ENCODE data around the gene TIMM10. TPM values are rescaled to one million over a fixed set of nuclear protein-coding genes. Genes with fewer than 3 reads are reported as not detected.
"Not testable (repeated sequence)": the region's sequence is repeated elsewhere in the genome, so short reads cannot be mapped to it uniquely, and the experiment has no call there.

TIMM10 gene
- total and polyA plus RNA-seq, 4 donors, result 27.0 to 52.1 (median 43.7) TPM

DNA sequence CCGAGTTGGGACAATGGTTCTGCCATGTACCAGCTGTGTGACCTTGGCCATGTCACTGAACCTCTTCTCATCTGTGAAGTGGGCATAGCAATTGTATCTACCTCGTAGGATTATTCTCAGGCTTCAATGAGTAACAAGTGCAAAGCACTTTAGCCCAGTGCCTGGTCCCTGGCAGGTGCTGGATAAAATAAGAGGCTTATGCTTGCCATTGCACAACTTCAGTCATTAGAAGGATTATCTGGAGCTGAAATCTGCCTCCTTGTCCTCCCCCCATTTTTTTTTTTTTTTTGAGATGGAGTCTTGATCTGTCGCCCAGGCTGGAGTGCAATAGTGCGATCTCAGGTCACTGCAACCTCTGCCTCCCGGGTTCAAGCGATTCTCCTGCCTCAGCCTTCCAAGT lies 14.0 kb upstream of the TIMM10 start:
- H3K27ac ChIP-seq (ENCODE audit: low read depth, low read length), result no peak overlapping the region
- 94% methylated on average over 5 of the region's 6 CpGs for WGBS (ENCODE audit: insufficient coverage)
- DNase-seq (ENCODE audit: low read depth in 4 of 6, low spot score in 6 of 6), result no peak
- H3K4me3 ChIP-seq (ENCODE audit: low read depth, low read length), result no peak overlapping the region
- H3K9me3 ChIP-seq (ENCODE audit: control insufficient read depth, insufficient read depth, low read length), result no peaks in the 10 kb centered on the region
- no peaks in the 10 kb centered on the region for H3K27me3 ChIP-seq (ENCODE audit: control insufficient read depth, insufficient read depth, low read length)
- no peaks in the 10 kb centered on the region for H3K4me1 ChIP-seq (ENCODE audit: control insufficient read depth, insufficient read depth, low read length)
- peaks cover 35% of the 10 kb centered on the region for H3K36me3 ChIP-seq (ENCODE audit: control insufficient read depth, insufficient read depth, low read length)

DNA sequence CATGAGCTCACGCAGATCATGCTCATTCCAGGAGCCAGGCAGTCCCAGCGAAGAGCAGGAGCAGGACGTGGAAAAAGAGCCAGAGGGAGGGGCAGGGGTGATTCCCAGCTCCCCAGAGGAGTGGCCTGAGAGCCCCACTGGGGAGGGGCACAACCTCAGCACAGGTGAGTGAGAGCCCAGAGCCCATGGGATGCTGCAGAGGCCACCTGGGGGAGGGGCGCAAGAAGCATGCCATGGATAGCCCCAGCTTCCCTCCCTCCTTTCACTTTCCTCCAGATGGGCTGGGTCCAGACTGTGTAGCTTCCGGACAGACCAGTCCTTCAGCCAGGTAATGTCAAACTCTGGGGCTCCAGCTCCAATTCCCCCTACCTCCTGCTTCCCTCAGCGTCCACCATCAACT lies 13.0 kb upstream of the TIMM10 start:
- H3K4me1 ChIP-seq (ENCODE audit: control insufficient read depth, insufficient read depth, low read length), result no peaks in the 10 kb centered on the region
- no peak overlapping the region for H3K27ac ChIP-seq (ENCODE audit: low read depth, low read length)
- H3K9me3 ChIP-seq (ENCODE audit: control insufficient read depth, insufficient read depth, low read length), result no peaks in the 10 kb centered on the region
- H3K4me3 ChIP-seq (ENCODE audit: low read depth, low read length), result no peak overlapping the region
- DNase-seq (ENCODE audit: low read depth in 4 of 6, low spot score in 6 of 6), result no peak
- H3K36me3 ChIP-seq (ENCODE audit: control insufficient read depth, insufficient read depth, low read length), result peaks cover 29% of the 10 kb centered on the region
- whole genome bisulfite sequencing (ENCODE audit: insufficient coverage), result 66% methylated on average over 6 of the region's 6 CpGs
- H3K27me3 ChIP-seq (ENCODE audit: control insufficient read depth, insufficient read depth, low read length), result no peaks in the 10 kb centered on the region

DNA sequence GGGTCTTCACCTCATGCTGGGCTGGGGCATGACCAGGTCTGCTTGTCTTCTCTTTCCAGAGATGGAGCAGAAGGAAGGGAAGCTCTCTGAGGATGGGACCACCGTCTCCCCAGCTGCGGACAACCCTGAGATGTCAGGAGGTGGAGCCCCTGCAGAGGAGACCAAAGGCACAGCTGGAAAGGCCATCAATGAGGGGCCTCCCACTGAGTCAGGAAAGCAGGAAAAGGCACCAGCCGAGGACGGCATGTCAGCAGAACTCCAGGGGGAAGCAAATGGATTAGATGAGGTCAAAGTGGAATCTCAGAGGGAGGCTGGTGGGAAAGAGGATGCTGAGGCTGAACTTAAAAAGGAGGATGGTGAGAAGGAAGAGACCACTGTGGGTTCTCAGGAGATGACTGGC lies 12.0 kb upstream of the TIMM10 start:
- Histone ChIP-seq H3K9me3 (ENCODE audit: control insufficient read depth, insufficient read depth, low read length) (no peaks in the 10 kb centered on the region), H3K4me1 (ENCODE audit: control insufficient read depth, insufficient read depth, low read length) (no peaks in the 10 kb centered on the region), H3K4me3 (ENCODE audit: low read depth, low read length) (no peak overlapping the region), H3K27ac (ENCODE audit: low read depth, low read length) (no peak overlapping the region), H3K27me3 (ENCODE audit: control insufficient read depth, insufficient read depth, low read length) (no peaks in the 10 kb centered on the region), H3K36me3 (ENCODE audit: control insufficient read depth, insufficient read depth, low read length) (peaks cover 25% of the 10 kb centered on the region)
- no peak for DNase-seq (ENCODE audit: low read depth in 4 of 6, low spot score in 6 of 6)
- WGBS (ENCODE audit: insufficient coverage), result 21% methylated on average over 4 of the region's 4 CpGs

DNA sequence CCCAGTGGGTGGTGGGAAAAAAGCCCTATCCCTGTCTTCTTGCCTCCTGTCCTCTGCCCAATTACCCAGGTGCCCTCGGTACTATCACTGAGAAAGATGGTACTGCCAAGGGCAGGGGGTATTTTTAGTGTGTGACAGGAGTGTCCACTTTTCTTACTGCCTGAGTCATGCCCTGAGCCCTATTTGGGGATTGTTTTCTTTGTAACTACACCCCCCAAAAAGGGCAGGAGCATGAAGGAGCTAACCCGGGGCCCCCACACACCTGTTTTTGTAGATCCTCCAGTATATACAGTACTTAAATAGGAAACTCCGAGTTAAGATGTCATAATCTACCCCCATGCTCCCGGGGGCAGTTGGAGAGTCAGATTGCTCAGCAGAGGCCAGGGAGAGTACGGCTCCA lies 10.6 kb upstream of the TIMM10 start:
- Histone ChIP-seq H3K4me1 (ENCODE audit: control insufficient read depth, insufficient read depth, low read length) (no peaks in the 10 kb centered on the region), H3K9me3 (ENCODE audit: control insufficient read depth, insufficient read depth, low read length) (no peaks in the 10 kb centered on the region), H3K4me3 (ENCODE audit: low read depth, low read length) (no peak overlapping the region), H3K36me3 (ENCODE audit: control insufficient read depth, insufficient read depth, low read length) (peaks cover 12% of the 10 kb centered on the region), H3K27me3 (ENCODE audit: control insufficient read depth, insufficient read depth, low read length) (no peaks in the 10 kb centered on the region), H3K27ac (ENCODE audit: low read depth, low read length) (no peak overlapping the region)
- 88% methylated on average over 3 of the region's 5 CpGs for WGBS (ENCODE audit: insufficient coverage)
- DNase-seq (ENCODE audit: low read depth in 4 of 6, low spot score in 6 of 6), result no peak

DNA sequence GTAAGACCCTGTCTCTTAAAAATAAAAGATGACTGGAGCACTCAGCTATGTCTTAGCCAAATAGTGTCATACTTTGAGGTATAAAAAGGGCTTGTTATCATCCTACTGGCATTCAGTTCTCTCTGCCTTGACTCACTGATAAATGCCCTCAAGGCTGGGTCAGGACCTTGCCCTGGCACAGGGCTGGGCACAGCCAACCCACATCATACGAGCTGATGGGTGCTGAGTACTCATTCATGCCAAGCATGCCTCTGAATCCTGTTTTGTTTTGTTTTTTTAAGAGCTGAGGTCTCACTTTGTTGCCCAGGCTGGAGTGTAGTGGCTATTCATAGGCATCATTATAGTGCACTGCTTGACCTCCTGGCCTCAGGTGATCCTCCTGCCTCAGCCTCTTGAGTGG lies 8.8 kb upstream of the TIMM10 start:
- 88% methylated on average over 1 of the region's 1 CpG for WGBS (ENCODE audit: insufficient coverage)

DNA sequence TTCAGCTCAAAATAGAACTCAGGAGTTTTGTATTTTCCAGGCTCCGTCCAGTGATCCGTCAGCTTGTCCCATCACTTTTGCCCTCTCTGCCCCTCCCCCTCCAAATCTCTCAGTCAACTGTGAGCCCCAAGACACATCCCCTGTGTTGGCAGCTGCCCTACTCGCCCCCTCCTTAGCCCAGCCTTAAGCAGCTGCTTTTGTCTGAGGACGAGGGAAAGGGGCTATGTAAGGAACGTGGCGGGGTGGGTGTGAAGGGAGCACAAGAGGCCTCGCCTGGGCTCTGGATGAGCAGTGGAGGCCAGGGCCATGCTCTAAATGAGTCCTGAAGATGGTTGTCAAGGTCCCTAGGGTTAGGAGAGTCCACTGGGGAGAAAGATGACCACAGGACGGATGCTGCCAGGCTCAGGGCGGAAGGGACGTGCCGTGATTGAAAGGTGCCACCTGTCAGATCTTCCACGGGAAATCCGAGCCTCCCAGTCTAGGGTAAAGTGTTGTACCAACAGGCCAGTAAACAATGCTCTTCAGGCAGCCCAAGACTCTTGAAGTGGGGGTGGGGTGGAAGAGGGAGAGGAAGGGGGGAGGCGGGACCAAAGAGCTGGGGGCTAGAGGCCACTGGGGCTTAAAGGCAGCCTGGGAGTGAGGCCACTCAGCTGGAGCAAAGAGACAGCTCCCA lies 6.5 kb upstream of the TIMM10 start, which contains the start of gene SMTNL1:
Gene SMTNL1 (plus strand): TSS at position 649 of the 673 bp plus-strand sequence. CDS start 5,048 bp downstream, outside the sequence.
- 65% methylated on average over 13 of the region's 14 CpGs for WGBS (ENCODE audit: insufficient coverage)
- H3K27me3 ChIP-seq (ENCODE audit: control insufficient read depth, insufficient read depth, low read length), result no peaks in the 10 kb centered on the region
- no peak for DNase-seq (ENCODE audit: low read depth in 4 of 6, low spot score in 6 of 6)
- no peaks in the 10 kb centered on the region for H3K9me3 ChIP-seq (ENCODE audit: control insufficient read depth, insufficient read depth, low read length)
- no peak within 1 kb of the TSS for H3K4me3 ChIP-seq (ENCODE audit: low read depth, low read length)
- H3K36me3 ChIP-seq (ENCODE audit: control insufficient read depth, insufficient read depth, low read length), result peaks cover 3% of the 10 kb centered on the region
- H3K4me1 ChIP-seq (ENCODE audit: control insufficient read depth, insufficient read depth, low read length), result no peaks in the 10 kb centered on the region
- H3K27ac ChIP-seq (ENCODE audit: low read depth, low read length), result no peak within 1 kb of the TSS

More for the DNA sequence above, 8.8 kb upstream of the TIMM10 start:
- no peaks in the 10 kb centered on the region for H3K4me1 ChIP-seq (ENCODE audit: control insufficient read depth, insufficient read depth, low read length)
- peaks cover 6% of the 10 kb centered on the region for H3K36me3 ChIP-seq (ENCODE audit: control insufficient read depth, insufficient read depth, low read length)
- H3K27ac ChIP-seq (ENCODE audit: low read depth, low read length), result no peak overlapping the region
- DNase-seq (ENCODE audit: low read depth in 4 of 6, low spot score in 6 of 6), result no peak
- no peaks in the 10 kb centered on the region for H3K9me3 ChIP-seq (ENCODE audit: control insufficient read depth, insufficient read depth, low read length)
- no peaks in the 10 kb centered on the region for H3K27me3 ChIP-seq (ENCODE audit: control insufficient read depth, insufficient read depth, low read length)
- H3K4me3 ChIP-seq (ENCODE audit: low read depth, low read length), result no peak overlapping the region

DNA sequence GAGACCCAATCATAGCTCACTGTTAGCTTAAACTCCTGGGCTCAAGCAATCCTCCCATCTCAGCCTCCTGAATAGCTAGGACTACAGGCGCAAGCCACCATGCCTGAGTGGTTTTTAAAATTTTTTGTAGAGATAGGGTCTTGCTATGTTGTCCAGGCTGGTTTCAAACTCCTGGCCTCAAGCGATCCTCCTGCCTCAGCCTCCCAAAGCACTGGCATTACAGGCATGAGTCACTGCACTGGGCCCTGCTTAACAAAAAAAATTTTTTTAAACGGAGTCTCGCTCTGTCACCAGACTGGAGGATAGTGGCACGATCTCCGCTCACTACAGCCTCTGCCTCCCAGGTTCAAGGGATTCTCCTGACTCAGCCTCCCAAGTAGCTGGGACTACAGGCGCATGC lies 3.9 kb upstream of the TIMM10 start:
- not testable (repeated sequence) for H3K9me3 ChIP-seq (ENCODE audit: control insufficient read depth, insufficient read depth, low read length); H3K4me1 ChIP-seq (ENCODE audit: control insufficient read depth, insufficient read depth, low read length); H3K36me3 ChIP-seq (ENCODE audit: control insufficient read depth, insufficient read depth, low read length); DNase-seq (ENCODE audit: low read depth in 4 of 6, low spot score in 6 of 6); H3K4me3 ChIP-seq (ENCODE audit: low read depth, low read length); H3K27me3 ChIP-seq (ENCODE audit: control insufficient read depth, insufficient read depth, low read length); H3K27ac ChIP-seq (ENCODE audit: low read depth, low read length)
- 83% methylated on average over 4 of the region's 7 CpGs for WGBS (ENCODE audit: insufficient coverage)

DNA sequence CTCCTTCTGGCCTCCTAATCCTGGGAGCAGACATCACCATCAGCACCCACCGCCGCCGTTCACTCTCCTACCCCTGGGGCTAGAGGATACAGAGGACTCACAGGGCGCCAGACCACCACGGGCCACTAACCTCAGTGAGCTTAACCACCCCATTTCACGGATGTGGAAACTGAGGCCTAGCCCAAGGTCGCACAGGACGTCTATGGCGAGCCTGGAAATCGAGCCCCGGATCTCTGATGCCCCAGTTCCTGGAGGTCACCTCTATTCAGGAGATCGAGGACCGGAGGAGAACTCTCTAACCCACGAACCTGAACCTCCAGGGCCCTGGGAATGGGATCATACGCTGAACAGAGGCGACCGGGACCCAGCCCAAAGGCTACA lies 349 bp downstream of the TIMM10 start:
- Histone ChIP-seq H3K36me3 (ENCODE audit: control insufficient read depth, insufficient read depth, low read length) (peaks cover 5% of the 10 kb centered on the region), H3K4me1 (ENCODE audit: control insufficient read depth, insufficient read depth, low read length) (peaks cover 9% of the 10 kb centered on the region), H3K4me3 (ENCODE audit: low read depth, low read length) (peak overlapping the region; percentile 88), H3K9me3 (ENCODE audit: control insufficient read depth, insufficient read depth, low read length) (no peaks in the 10 kb centered on the region), H3K27me3 (ENCODE audit: control insufficient read depth, insufficient read depth, low read length) (no peaks in the 10 kb centered on the region), H3K27ac (ENCODE audit: low read depth, low read length) (peak overlapping the region; percentile 29)
- DNase-seq (ENCODE audit: low read depth in 4 of 6, low spot score in 6 of 6), result no peak
- under 1% methylated on average over 17 of the region's 17 CpGs for WGBS (ENCODE audit: insufficient coverage)

DNA sequence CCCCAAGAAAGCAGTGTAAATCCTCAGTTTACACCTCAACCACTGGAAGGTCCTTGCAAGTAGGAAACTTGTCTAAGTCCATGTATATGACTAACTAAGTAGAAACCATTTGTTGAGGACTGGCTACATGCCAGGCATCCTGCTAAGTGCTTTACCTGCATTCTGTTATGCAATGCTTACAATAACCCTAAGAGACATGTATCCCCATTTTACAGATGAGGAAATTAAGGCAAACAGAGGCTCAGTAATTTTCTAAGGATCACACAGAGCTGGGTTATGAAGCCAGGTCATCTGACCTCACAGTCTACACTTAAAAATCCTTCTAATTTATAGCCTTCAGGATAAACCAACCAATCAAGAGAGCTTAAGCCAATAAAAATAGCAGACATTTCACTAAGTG lies 1.5 kb downstream of the TIMM10 start:
- DNase-seq (ENCODE audit: low read depth in 4 of 6, low spot score in 6 of 6), result no peak

DNA sequence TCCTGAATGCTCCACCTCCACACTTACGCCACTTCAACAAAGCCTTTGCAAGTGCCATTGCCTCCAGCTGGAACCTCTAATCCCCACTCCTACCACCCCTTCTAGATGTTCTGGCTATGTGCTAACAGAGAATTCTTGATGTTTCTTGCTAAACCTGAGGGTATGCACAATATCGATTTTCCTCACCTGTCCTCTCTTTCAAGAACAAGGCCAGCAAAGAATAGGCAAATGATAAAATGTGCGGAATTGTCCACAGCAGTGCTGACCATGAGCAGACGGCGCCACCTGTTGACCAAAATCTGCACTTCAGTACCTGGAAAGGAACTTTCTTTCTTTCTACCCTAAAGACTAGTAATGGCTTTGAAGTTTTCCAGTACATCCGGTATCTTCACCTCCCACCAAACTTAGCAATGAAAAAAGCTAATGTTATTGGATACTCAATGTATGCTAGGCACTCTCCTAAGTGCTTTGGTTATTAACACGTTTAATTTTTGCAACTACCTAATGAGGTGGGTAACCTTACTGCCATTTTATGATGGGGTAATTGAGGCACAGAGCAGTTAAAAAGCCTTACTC lies 3.4 kb downstream of the TIMM10 start:
- no peaks in the 10 kb centered on the region for H3K9me3 ChIP-seq (ENCODE audit: control insufficient read depth, insufficient read depth, low read length)

More for the DNA sequence above, 1.5 kb downstream of the TIMM10 start:
- Histone ChIP-seq H3K36me3 (ENCODE audit: control insufficient read depth, insufficient read depth, low read length) (peaks cover 10% of the 10 kb centered on the region), H3K27ac (ENCODE audit: low read depth, low read length) (no peak overlapping the region), H3K4me1 (ENCODE audit: control insufficient read depth, insufficient read depth, low read length) (peaks cover 9% of the 10 kb centered on the region), H3K27me3 (ENCODE audit: control insufficient read depth, insufficient read depth, low read length) (no peaks in the 10 kb centered on the region), H3K4me3 (ENCODE audit: low read depth, low read length) (no peak overlapping the region), H3K9me3 (ENCODE audit: control insufficient read depth, insufficient read depth, low read length) (no peaks in the 10 kb centered on the region)

More for the DNA sequence above, 3.4 kb downstream of the TIMM10 start:
- Histone ChIP-seq H3K36me3 (ENCODE audit: control insufficient read depth, insufficient read depth, low read length) (peaks cover 12% of the 10 kb centered on the region), H3K27me3 (ENCODE audit: control insufficient read depth, insufficient read depth, low read length) (no peaks in the 10 kb centered on the region), H3K27ac (ENCODE audit: low read depth, low read length) (no peak overlapping the region), H3K4me1 (ENCODE audit: control insufficient read depth, insufficient read depth, low read length) (peaks cover 9% of the 10 kb centered on the region), H3K4me3 (ENCODE audit: low read depth, low read length) (no peak overlapping the region)
- 26% methylated on average over 3 of the region's 7 CpGs for WGBS (ENCODE audit: insufficient coverage)
- peak in 5 of 6 donors; percentile 47 to 87 (median 52) for DNase-seq (ENCODE audit: low read depth in 4 of 6, low spot score in 6 of 6)
